Neuronal stem cell (in vitro differentiated cells): ENCODE results near the gene ANO9.

Experiments used
- DNase-seq: peaks from one replicate; pipeline ENCODE4 v3.0.0-alpha.2; 2013; ENCODE audit warnings: low spot score
- H2AFZ ChIP-seq: one replicate; pipeline ENCODE4 v1.6.1; 2013; ENCODE audit warnings: mild to moderate bottlenecking, low read length, inconsistent platforms
- H2AK5ac ChIP-seq: 2 replicates; pipeline ENCODE4 v1.6.1; 2013; ENCODE audit warnings: low read depth, mild to moderate bottlenecking, inconsistent platforms, low read length, moderate library complexity, mixed read lengths
- H2BK120ac ChIP-seq: 2 replicates; pipeline ENCODE4 v1.6.1; 2013; ENCODE audit warnings: low read depth, mild to moderate bottlenecking, inconsistent platforms, low read length, moderate library complexity, mixed read lengths
- H2BK12ac ChIP-seq: one replicate; pipeline ENCODE4 v1.6.1; 2013; ENCODE audit warnings: low read length, inconsistent platforms
- H2BK15ac ChIP-seq: 2 replicates; pipeline ENCODE4 v1.6.1; 2013; ENCODE audit warnings: mild to moderate bottlenecking, low read length, inconsistent platforms, mixed read lengths
- H2BK5ac ChIP-seq: one replicate; pipeline ENCODE4 v1.6.1; 2013; ENCODE audit warnings: inconsistent platforms, mild to moderate bottlenecking, low read length, moderate library complexity
- H3K14ac ChIP-seq: one replicate; pipeline ENCODE4 v1.6.1; 2013; ENCODE audit warnings: low read length, inconsistent platforms
- H3K18ac ChIP-seq: 2 replicates; pipeline ENCODE4 v1.6.1; 2013; ENCODE audit warnings: low read length, inconsistent platforms
- H3K23ac ChIP-seq: 2 replicates; pipeline ENCODE4 v1.6.1; 2013; ENCODE audit warnings: low read depth, mild to moderate bottlenecking, mixed read lengths, low read length, inconsistent platforms; ENCODE audit not compliant: poor library complexity
- H3K27ac ChIP-seq: replicated peaks from 3 replicates; pipeline ENCODE4 v1.5.1; 2013; ENCODE audit warnings: low read length, inconsistent platforms
- H3K27me3 ChIP-seq, 3 experiments: 2 replicates each; pipeline ENCODE4 v1.6.1; 2013; ENCODE audit warnings: low read length in 3 of 3, mild to moderate bottlenecking in 2 of 3, inconsistent platforms in 1 of 3, low read depth in 1 of 3, mixed read lengths in 1 of 3, moderate library complexity in 1 of 3; ENCODE audit not compliant: control insufficient read depth in 3 of 3, insufficient read depth in 3 of 3
- H3K36me3 ChIP-seq, 2 donors: replicated peaks in 1 of 2; 2 replicates each; pipeline ENCODE4 v1.6.1; 2013; ENCODE audit warnings: low read length in 2 of 2; ENCODE audit not compliant: control insufficient read depth in 2 of 2, insufficient read depth in 2 of 2
- H3K4ac ChIP-seq: 2 replicates; pipeline ENCODE4 v1.6.1; 2013; ENCODE audit warnings: inconsistent platforms, mild to moderate bottlenecking, low read length, moderate library complexity
- H3K4me1 ChIP-seq, 2 donors: 1 replicate in 1 of 2; 2 replicates in 1 of 2; pipeline ENCODE4 v1.6.1; 2013; ENCODE audit warnings: low read length in 2 of 2, low read depth in 1 of 2; ENCODE audit not compliant: control insufficient read depth in 2 of 2, insufficient read depth in 1 of 2
- H3K4me2 ChIP-seq: one replicate; pipeline ENCODE4 v1.6.1; 2013; ENCODE audit warnings: mild to moderate bottlenecking, low read length, inconsistent platforms; ENCODE audit not compliant: insufficient read depth, poor library complexity, severe bottlenecking
- H3K4me3 ChIP-seq, 2 donors: 2 replicates each; pipeline ENCODE4 v1.5.1; 2013; ENCODE audit warnings: low read length in 2 of 2, mild to moderate bottlenecking in 2 of 2, inconsistent platforms in 1 of 2, moderate library complexity in 1 of 2
- H3K79me1 ChIP-seq: one replicate; pipeline ENCODE4 v1.6.1; 2013; ENCODE audit warnings: low read depth, mild to moderate bottlenecking, inconsistent platforms, low read length, moderate library complexity
- H3K9ac ChIP-seq: one replicate; pipeline ENCODE4 v1.6.1; 2013; ENCODE audit warnings: mild to moderate bottlenecking, low read depth, low read length, inconsistent platforms; ENCODE audit not compliant: poor library complexity
- H3K9me3 ChIP-seq, 2 donors: replicated peaks in 1 of 2; 2 replicates each; pipeline versions ENCODE3 to v1.6.1; 2013; ENCODE audit warnings: low read length in 2 of 2, mild to moderate bottlenecking in 2 of 2, inconsistent platforms in 1 of 2, low read depth in 1 of 2, mixed read lengths in 1 of 2, moderate library complexity in 1 of 2; ENCODE audit not compliant: control insufficient read depth in 2 of 2, insufficient read depth in 1 of 2
- H4K8ac ChIP-seq: one replicate; pipeline ENCODE4 v1.6.1; 2013; ENCODE audit warnings: low read depth, mild to moderate bottlenecking, inconsistent platforms, low read length, moderate library complexity
- H4K91ac ChIP-seq: one replicate; pipeline ENCODE4 v1.6.1; 2013; ENCODE audit warnings: low read length, low read depth, mild to moderate bottlenecking, inconsistent platforms; ENCODE audit not compliant: poor library complexity
- WGBS, 2 donors: extraction: QIAGEN DNeasy Blood & Tissue Kit; methylation state at CpG; one replicate each; pipeline ENCODE4 v1.1.7; 2013; ENCODE audit warnings: missing lambda C conversion rate in 2 of 2, mixed read lengths in 1 of 2; ENCODE audit not compliant: insufficient read length in 2 of 2, insufficient replicate concordance in 1 of 2; ENCODE audit errors: extremely low coverage in 2 of 2; 5-methylcytosine and 5-hydroxymethylcytosine counted together

The ANO9 gene

DNA sequence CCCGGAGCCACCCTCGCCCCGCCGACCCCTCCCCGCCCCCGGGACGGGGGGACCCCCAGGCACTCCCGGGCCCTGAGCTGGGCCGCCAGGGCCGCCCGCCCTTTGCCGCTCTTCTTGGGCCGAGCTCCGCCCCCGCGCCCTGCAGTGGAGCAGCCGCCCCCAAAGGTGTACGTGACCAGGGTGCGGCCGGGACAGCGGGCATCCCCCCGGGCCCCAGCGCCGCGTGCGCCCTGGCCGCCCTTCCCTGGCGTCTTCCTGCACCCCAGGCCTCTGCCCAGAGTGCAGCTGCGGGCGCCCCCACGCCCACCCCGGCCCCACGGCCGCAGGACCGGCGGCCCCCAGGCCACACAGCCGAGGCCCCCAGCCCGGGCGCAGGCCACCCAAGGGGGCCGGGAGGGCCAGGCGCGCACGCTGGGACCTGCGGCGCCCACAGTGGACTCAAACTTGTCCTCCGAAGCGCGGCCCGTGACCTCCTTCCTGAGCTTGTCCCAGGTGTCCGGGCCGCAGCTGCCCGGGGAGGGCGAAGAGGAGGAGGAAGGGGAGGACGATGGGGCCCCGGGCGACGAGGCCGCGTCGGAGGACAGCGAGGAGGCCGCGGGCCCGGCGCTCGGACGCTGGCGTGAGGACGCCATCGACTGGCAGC, 65.2 kb downstream of the ANO9 start:
- no CpG with 5 or more reads among the region's 70 CpGs for WGBS, 2 donors

DNA sequence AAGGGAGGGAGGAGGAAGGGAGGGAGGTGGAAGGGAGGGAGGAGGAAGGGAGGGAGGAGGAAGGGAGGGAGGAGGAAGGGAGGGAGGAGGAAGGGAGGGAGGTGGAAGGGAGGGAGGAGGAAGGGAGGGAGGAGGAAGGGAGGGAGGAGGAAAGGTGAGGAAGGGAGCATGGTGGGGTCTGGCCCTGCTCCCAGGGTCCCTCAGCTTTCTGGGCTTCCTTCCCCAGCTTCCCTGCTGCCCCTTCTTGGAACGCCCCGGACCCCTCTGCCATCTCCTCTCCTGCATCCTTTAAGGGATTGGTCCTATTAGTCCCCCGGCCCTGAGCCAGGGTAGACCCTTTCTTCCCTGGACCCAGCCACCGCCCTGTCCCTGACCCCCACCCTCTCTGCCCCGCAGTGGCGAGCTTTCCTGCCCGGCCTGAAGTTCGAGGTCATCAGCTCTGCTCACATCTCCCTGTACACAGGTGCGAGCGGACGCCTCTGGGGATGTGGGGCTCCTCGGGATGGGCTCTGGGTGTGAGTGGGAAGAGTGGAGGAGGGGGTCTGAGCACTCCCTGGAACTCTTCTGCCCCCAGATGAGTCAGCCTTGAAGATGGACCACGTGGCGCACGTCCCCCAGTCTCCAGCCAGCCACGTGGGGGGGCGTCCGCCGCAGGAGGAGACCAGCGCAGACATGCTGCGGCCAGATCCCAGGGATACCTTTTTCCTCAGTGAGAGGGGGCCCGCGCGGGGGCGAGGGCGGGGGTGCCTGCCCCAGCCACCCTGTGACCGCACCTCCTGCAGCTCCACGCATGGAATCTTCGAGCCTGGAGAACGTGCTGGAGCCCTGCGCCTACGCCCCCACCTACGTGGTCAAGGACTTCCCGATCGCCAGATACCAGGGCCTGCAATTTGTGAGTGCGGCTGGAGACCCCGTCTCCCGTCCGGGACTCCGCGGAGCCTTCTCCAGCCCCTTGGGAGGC, 66.5 kb downstream of the ANO9 start:
- peak overlapping the region; percentile 93 for H3K23ac ChIP-seq
- no CpG with 5 or more reads among the region's 41 CpGs for WGBS, 2 donors

More for the DNA sequence above, 65.2 kb downstream of the ANO9 start:
- Histone ChIP-seq H3K9ac (no peak overlapping the region), H2BK12ac (no peak overlapping the region), H2AK5ac (no peak overlapping the region), H3K36me3 (peaks cover 45 to 81% of the 10 kb centered on the region in 2 donors), H3K4me2 (no peak overlapping the region), H3K27me3 (no peaks in the 10 kb centered on the region), H4K91ac (no peak overlapping the region), H4K8ac (no peak overlapping the region), H3K27ac (no peak overlapping the region), H3K4me1 (no peaks in the 10 kb centered on the region), H2BK120ac (no peak overlapping the region), H3K79me1 (peaks cover 22% of the 10 kb centered on the region), H2BK15ac (no peak overlapping the region), H2BK5ac (no peak overlapping the region), H3K9me3 (peaks cover 4 to 5% of the 10 kb centered on the region in 2 donors), H3K23ac (no peak overlapping the region), H3K18ac (no peak overlapping the region), H2AFZ (no peak overlapping the region), H3K14ac (no peak overlapping the region), H3K4ac (no peak overlapping the region), H3K4me3 (no peak overlapping the region)
- DNase-seq = no peak

DNA sequence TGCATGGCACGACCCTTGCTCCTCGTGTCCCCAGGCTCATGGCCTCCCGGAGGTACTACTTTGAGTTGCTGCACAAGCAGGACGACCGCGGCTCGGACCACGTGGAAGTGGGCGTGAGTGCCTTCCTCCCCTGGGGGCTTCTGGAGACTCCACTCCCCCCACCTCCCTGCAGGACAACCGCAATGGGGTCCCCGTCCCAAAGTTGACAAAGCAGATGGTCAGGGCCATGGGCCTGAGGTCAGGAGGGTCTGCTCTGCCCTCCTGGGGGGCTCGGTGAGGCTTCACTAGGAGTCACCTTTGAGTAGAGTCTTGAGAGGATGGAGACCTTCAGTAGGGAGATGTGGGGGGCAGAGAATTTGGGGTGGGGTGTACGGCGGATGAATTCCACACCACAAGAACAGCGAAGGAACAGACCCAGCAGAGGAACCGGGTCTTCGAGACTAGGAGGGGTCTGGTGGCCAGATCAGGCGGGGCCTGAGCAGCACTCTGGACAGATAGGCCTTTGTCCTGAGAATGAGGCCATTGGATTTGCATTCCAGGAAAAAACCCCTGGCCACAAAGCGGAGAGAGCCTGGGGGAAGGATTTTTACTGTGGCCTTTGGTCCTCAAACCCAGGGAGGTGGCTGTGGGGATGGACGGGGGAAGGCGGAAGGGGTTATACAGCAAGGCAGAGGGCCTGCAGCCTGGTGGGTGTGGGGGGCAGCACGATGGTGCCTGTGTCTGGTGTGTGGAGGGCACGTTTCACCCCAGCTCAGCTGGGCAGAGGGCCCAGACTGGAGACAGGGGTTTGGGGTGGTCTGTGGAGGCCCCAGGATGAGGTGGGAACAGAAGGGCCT, 67.9 kb downstream of the ANO9 start:
- Histone ChIP-seq H2BK15ac (no peak overlapping the region), H3K4me2 (no peak overlapping the region), H3K4ac (no peak overlapping the region), H3K14ac (no peak overlapping the region), H4K8ac (no peak overlapping the region), H3K4me1 (peaks cover 1 to 4% of the 10 kb centered on the region in 2 donors), H3K79me1 (peaks cover 26% of the 10 kb centered on the region), H3K27ac (no peak overlapping the region), H2BK12ac (no peak overlapping the region), H2AK5ac (no peak overlapping the region), H3K27me3 (no peaks in the 10 kb centered on the region), H3K36me3 (peaks cover 43 to 64% of the 10 kb centered on the region in 2 donors), H3K9ac (peak overlapping the region; percentile 44), H2AFZ (no peak overlapping the region), H3K18ac (peak overlapping the region; percentile 57), H2BK120ac (no peak overlapping the region), H2BK5ac (no peak overlapping the region), H4K91ac (no peak overlapping the region), H3K9me3 (peaks cover 4 to 6% of the 10 kb centered on the region in 2 donors), H3K4me3 (no peak overlapping the region), H3K23ac (peak overlapping the region; percentile 85)
- DNase-seq = no peak
- WGBS, 2 donors = no CpG with 5 or more reads among the region's 23 CpGs

More for the DNA sequence above, 66.5 kb downstream of the ANO9 start:
- no peak overlapping the region for H2BK12ac ChIP-seq
- no peak overlapping the region for H3K9ac ChIP-seq
- H2BK15ac ChIP-seq = no peak overlapping the region
- H3K14ac ChIP-seq = no peak overlapping the region
- H2AFZ ChIP-seq = no peak overlapping the region
- H2BK120ac ChIP-seq = no peak overlapping the region
- no peak overlapping the region for H3K18ac ChIP-seq
- peaks cover 30% of the 10 kb centered on the region for H3K79me1 ChIP-seq
- H3K4me1 ChIP-seq = peaks cover 1 to 2% of the 10 kb centered on the region in 2 donors
- H3K27ac ChIP-seq = no peak overlapping the region
- H3K36me3 ChIP-seq = peaks cover 49 to 77% of the 10 kb centered on the region in 2 donors
- no peak overlapping the region for H3K4me3 ChIP-seq
- no peak overlapping the region for H2AK5ac ChIP-seq
- no peak overlapping the region for H4K8ac ChIP-seq
- H4K91ac ChIP-seq = no peak overlapping the region
- peaks cover 4 to 6% of the 10 kb centered on the region in 2 donors for H3K9me3 ChIP-seq
- H2BK5ac ChIP-seq = no peak overlapping the region
- no peak overlapping the region for H3K4ac ChIP-seq
- no peaks in the 10 kb centered on the region for H3K27me3 ChIP-seq
- no peak for DNase-seq
- no peak overlapping the region for H3K4me2 ChIP-seq
